Esophagus muscularis mucosa (tissue), 4 donors: ENCODE data around the gene FKBP9. TPM values are rescaled to one million over a fixed set of nuclear protein-coding genes. Genes with fewer than 3 reads are reported as not detected.

Experiments
- DNase-seq: peaks from one replicate; pipeline ENCODE4 v3.0.0-alpha.2; 2017; ENCODE audit errors: extremely low spot score
- H3K27ac ChIP-seq, 4 donors: fragments of 200-600 bp; sonication (generic); replicated peaks in 1 of 4; 1 replicate in 3 of 4; 2 replicates in 1 of 4; pipeline ENCODE4 v1.5.1; 2016 to 2019; ENCODE audit warnings: mild to moderate bottlenecking in 1 of 4
- H3K27me3 ChIP-seq, 4 donors: fragments of 200-600 bp; sonication (generic); one replicate each; pipeline versions ENCODE4 v1.5.1 to v1.6.0; 2016 to 2019
- H3K36me3 ChIP-seq, 4 donors: fragments of 200-600 bp; sonication (generic); one replicate each; pipeline ENCODE4 v1.5.1; 2016 to 2019
- H3K4me1 ChIP-seq, 4 donors: fragments of 200-600 bp; sonication (generic); one replicate each; pipeline ENCODE4 v1.5.1; 2016 to 2019
- H3K4me3 ChIP-seq, 4 donors: fragments of 200-600 bp; sonication (generic); 1 replicate in 2 of 4; 2 replicates in 2 of 4; pipeline ENCODE4 v1.5.1; 2016 to 2019; ENCODE audit warnings: mild to moderate bottlenecking in 4 of 4, moderate library complexity in 1 of 4
- H3K9me3 ChIP-seq, 4 donors: fragments of 200-600 bp; sonication (generic); 1 replicate in 3 of 4; 2 replicates in 1 of 4; pipeline ENCODE4 v1.5.1; 2016 to 2019
- CTCF ChIP-seq, 3 experiments: fragments of 200-600 bp in 2 of 3; fragments of 450-650 bp in 1 of 3; sonication (generic) in 2 of 3; IDR thresholded peaks; one replicate each; pipeline ENCODE4 v1.5.1; 2017 to 2019; ENCODE audit warnings: antibody characterized with exemption in 3 of 3, mild to moderate bottlenecking in 2 of 3, moderate library complexity in 1 of 3
- EP300 ChIP-seq: sonication (generic); formaldehyde crosslinking; IDR thresholded peaks from one replicate; pipeline ENCODE4 v1.6.1; 2017; ENCODE audit warnings: antibody characterized with exemption
- POLR2A ChIP-seq: fragments of 450-650 bp; IDR thresholded peaks from one replicate; pipeline ENCODE4 v1.6.1; 2017; ENCODE audit warnings: antibody characterized with exemption, moderate library complexity, mild to moderate bottlenecking, low read depth
- POLR2AphosphoS5 ChIP-seq, 2 donors: sonication (generic); formaldehyde crosslinking; IDR thresholded peaks; one replicate each; pipeline ENCODE4 v1.6.1; 2017; ENCODE audit warnings: antibody characterized with exemption in 2 of 2
- WGBS: methylation state at CpG from one replicate; pipeline ENCODE4 v1.1.5; 2018; 5-methylcytosine and 5-hydroxymethylcytosine counted together
- intact Hi-C: fragments of 100-400 bp; cut with DNase I; formaldehyde crosslinking; loops from one replicate; pipeline ENCODE4 v1.15.1; 2023
- total RNA-seq, 4 donors: library from RNA; depleted of rRNA; stranded (reverse); fragments of >200 nt; gene quantifications; one replicate each; pipeline versions ENCODE4 v1.1.0 to v1.2.1, GENCODE V29; 2016

Gene FKBP9
- total RNA-seq, 4 donors from 2014 or later = 119 to 123 (median 122) TPM

GRCh38 chr7:32941181-32941580, 16.1 kb upstream of the FKBP9 start:
- no peaks in the 10 kb centered on the region for H3K27me3 ChIP-seq
- peak overlapping the region; percentile 68 to 97 (median 90) for H3K4me3 ChIP-seq
- WGBS = 19% methylated on average over 5 of the region's 5 CpGs
- no peak for DNase-seq
- H3K4me1 ChIP-seq = peaks cover 43 to 59% (median 56%) of the 10 kb centered on the region in 4 donors
- no peaks in the 10 kb centered on the region for H3K9me3 ChIP-seq
- intact Hi-C loops = loop anchor here (5.0 kb wide), 1 partner anchor 166 kb away; the partner anchor contains the start of gene RP9
- H3K27ac ChIP-seq = peak overlapping the region; percentile 91 to 98 (median 94)
- TF ChIP-seq CTCF (IDR thresholded peaks at IDR 0.05) (no peak), EP300 (no peak), POLR2AphosphoS5 (IDR thresholded peaks at IDR 0.05) (no peak), POLR2A (no peak)
- no peaks in the 10 kb centered on the region for H3K36me3 ChIP-seq

GRCh38 chr7:32941681-32942414, 15.4 kb upstream of the FKBP9 start:
- 3% methylated on average over 22 of the region's 22 CpGs for WGBS
- Histone ChIP-seq H3K9me3 (no peaks in the 10 kb centered on the region), H3K4me3 (peak overlapping the region; percentile 68 to 97 (median 90)), H3K4me1 (peaks cover 36 to 52% (median 49%) of the 10 kb centered on the region in 4 donors), H3K36me3 (no peaks in the 10 kb centered on the region), H3K27me3 (no peaks in the 10 kb centered on the region), H3K27ac (peak overlapping the region; percentile 91 to 98 (median 94))
- DNase-seq = no peak
- no peak for TF ChIP-seq EP300
- TF ChIP-seq POLR2A = no peak
- TF ChIP-seq CTCF (IDR thresholded peaks at IDR 0.05) = no peak
- no peak for TF ChIP-seq POLR2AphosphoS5 (IDR thresholded peaks at IDR 0.05)
- intact Hi-C loops = loop anchor here (1.0 to 5.0 kb wide), 4 partner anchors 16 to 165 kb away; partner anchors contain the start of gene RP9

GRCh38 chr7:32942415-32943251, 14.6 kb upstream of the FKBP9 start:
- Histone ChIP-seq H3K9me3 (no peaks in the 10 kb centered on the region), H3K4me1 (peaks cover 28 to 44% (median 41%) of the 10 kb centered on the region in 4 donors), H3K36me3 (no peaks in the 10 kb centered on the region), H3K27me3 (no peaks in the 10 kb centered on the region), H3K4me3 (peak overlapping the region; percentile 68 to 97 (median 90)), H3K27ac (peak overlapping the region; percentile 91 to 98 (median 94))
- DNase-seq = no peak
- intact Hi-C loops = loop anchor here (1.0 to 5.0 kb wide), 4 partner anchors 16 to 165 kb away; partner anchors contain the start of gene RP9
- 0% methylated on average over 7 of the region's 95 CpGs for WGBS
- TF ChIP-seq EP300 (no peak), POLR2AphosphoS5 (IDR thresholded peaks at IDR 0.05) (peak in 1 of 2 donors; percentile 39), CTCF (IDR thresholded peaks at IDR 0.05) (peak; percentile 74 to 75 (median 74))

- Histone ChIP-seq H3K9me3 (peaks cover 0 to 4% (median 0%) of the 10 kb centered on the region in 4 donors), H3K27me3 (no peaks in the 10 kb centered on the region), H3K36me3 (no peaks in the 10 kb centered on the region), H3K27ac (peak overlapping the region; percentile 91 to 98 (median 94)), H3K4me1 (peaks cover 21 to 36% (median 34%) of the 10 kb centered on the region in 4 donors), H3K4me3 (peak overlapping the region; percentile 68 to 97 (median 90))
- intact Hi-C loops = loop anchor here (2.0 to 5.0 kb wide), 3 partner anchors 97 to 164 kb away; partner anchors contain the start of gene RP9
- TF ChIP-seq POLR2AphosphoS5 (IDR thresholded peaks at IDR 0.05) (no peak), EP300 (no peak), POLR2A (no peak), CTCF (IDR thresholded peaks at IDR 0.05) (peak in 1 of 3 experiments; percentile 16)
- no peak for DNase-seq
- WGBS = 13% methylated on average over 5 of the region's 6 CpGs
Observed at GRCh38 chr7:32943252-32944030, 13.8 kb upstream of the FKBP9 start.
